CD4-positive, alpha-beta T cell (primary cell): ENCODE measurements around the gene YKT6. TPM values are rescaled to one million over a fixed set of nuclear protein-coding genes. Genes with fewer than 3 reads are reported as not detected.

Experiments used
- ATAC-seq: fragments of 200-7000 bp; cut with Tn5 transposase; one replicate; pipeline ENCODE4 v1.10.0; 2022; ENCODE audit warnings: mild to moderate bottlenecking; ENCODE audit not compliant: poor library complexity
- CTCF ChIA-PET: fragments of 350-600 bp; sonication (Branson Sonifier 250); formaldehyde crosslinking; loops from one replicate; lab custom pipeline; 2021; ENCODE audit warnings: antibody characterized with exemption, inconsistent platforms; lab: Charles Lee
- POLR2A ChIA-PET: fragments of 350-600 bp; sonication (Branson Sonifier 250); formaldehyde crosslinking; loops from one replicate; lab custom pipeline; 2021; ENCODE audit warnings: antibody characterized with exemption, inconsistent platforms; lab: Charles Lee
- DNase-seq, 14 experiments: peaks; one replicate each; pipeline ENCODE4 v3.0.0-alpha.2; 2013 to 2020; ENCODE audit warnings: mixed read lengths in 2 of 14
- H3K27ac ChIP-seq, 2 donors: one replicate each; pipeline versions ENCODE4 v1.5.1 to v1.7.0; 2013; ENCODE audit warnings: low read length in 2 of 2, low read depth in 1 of 2, mild to moderate bottlenecking in 1 of 2
- H3K27me3 ChIP-seq, 2 experiments: 1 replicate in 1 of 2; 2 replicates in 1 of 2; pipeline versions ENCODE4 v1.6.1 to v1.7.0; 2013; ENCODE audit warnings: low read length in 2 of 2, control low read depth in 1 of 2, mild to moderate bottlenecking in 1 of 2, moderate library complexity in 1 of 2; ENCODE audit not compliant: insufficient read depth in 2 of 2, control insufficient read depth in 1 of 2
- H3K36me3 ChIP-seq: one replicate; pipeline ENCODE4 v1.6.1; 2013; ENCODE audit warnings: low read length, control low read depth; ENCODE audit not compliant: insufficient read depth
- H3K4me1 ChIP-seq: one replicate; pipeline ENCODE4 v1.6.1; 2013; ENCODE audit warnings: low read length, control low read depth; ENCODE audit not compliant: insufficient read depth
- H3K4me3 ChIP-seq: one replicate; pipeline ENCODE4 v1.5.1; 2013; ENCODE audit warnings: mild to moderate bottlenecking, low read length, moderate library complexity
- H3K9me3 ChIP-seq, 2 experiments: 1 replicate in 1 of 2; 2 replicates in 1 of 2; pipeline versions ENCODE4 v1.6.1 to v1.7.0; 2013; ENCODE audit warnings: low read length in 2 of 2, mild to moderate bottlenecking in 2 of 2, control low read depth in 1 of 2, moderate library complexity in 1 of 2; ENCODE audit not compliant: control insufficient read depth in 1 of 2, insufficient read depth in 1 of 2
- H3K27ac Mint-ChIP-seq: one replicate; pipeline ENCODE4 v1.8.0; 2020; ENCODE audit warnings: mixed read lengths
- H3K27me3 Mint-ChIP-seq: one replicate; pipeline ENCODE4 v1.8.0; 2021; ENCODE audit warnings: mixed read lengths
- H3K36me3 Mint-ChIP-seq: one replicate; pipeline ENCODE4 v1.8.0; 2021; ENCODE audit warnings: low read depth, mixed read lengths
- H3K4me1 Mint-ChIP-seq: one replicate; pipeline ENCODE4 v1.8.0; 2021; ENCODE audit warnings: low read depth, mixed read lengths
- H3K4me3 Mint-ChIP-seq: one replicate; pipeline ENCODE4 v1.8.0; 2020; ENCODE audit warnings: mild to moderate bottlenecking, mixed read lengths
- H3K9me3 Mint-ChIP-seq: one replicate; pipeline ENCODE4 v1.8.0; 2020; ENCODE audit warnings: mixed read lengths
- intact Hi-C, 2 experiments: fragments of 100-400 bp; cut with DNase I in 1 of 2; cut with micrococcal nuclease in 1 of 2; formaldehyde crosslinking; loops; one replicate each; pipeline versions ENCODE4 v1.15.1 to v1.9.0; 2023 to 2025; cut with DNase I, micrococcal nuclease
- total RNA-seq, 174 experiments: library from RNA in 2 of 174; stranded (reverse) in 2 of 174; gene quantifications; one replicate each; pipeline ENCODE4 v1.2.3 and lab custom pipeline; 2021 to 2026
- TF ChIP-seq, protein P1 (sequence below): fragments of 200-600 bp; IDR thresholded peaks from one replicate; pipeline ENCODE4 v1.8.0; 2022; ENCODE audit warnings: antibody characterized with exemption, mild to moderate bottlenecking

YKT6 gene
- total RNA-seq, 2 experiments from 2014 or later: 85.0 to 86.4 TPM

DNA sequence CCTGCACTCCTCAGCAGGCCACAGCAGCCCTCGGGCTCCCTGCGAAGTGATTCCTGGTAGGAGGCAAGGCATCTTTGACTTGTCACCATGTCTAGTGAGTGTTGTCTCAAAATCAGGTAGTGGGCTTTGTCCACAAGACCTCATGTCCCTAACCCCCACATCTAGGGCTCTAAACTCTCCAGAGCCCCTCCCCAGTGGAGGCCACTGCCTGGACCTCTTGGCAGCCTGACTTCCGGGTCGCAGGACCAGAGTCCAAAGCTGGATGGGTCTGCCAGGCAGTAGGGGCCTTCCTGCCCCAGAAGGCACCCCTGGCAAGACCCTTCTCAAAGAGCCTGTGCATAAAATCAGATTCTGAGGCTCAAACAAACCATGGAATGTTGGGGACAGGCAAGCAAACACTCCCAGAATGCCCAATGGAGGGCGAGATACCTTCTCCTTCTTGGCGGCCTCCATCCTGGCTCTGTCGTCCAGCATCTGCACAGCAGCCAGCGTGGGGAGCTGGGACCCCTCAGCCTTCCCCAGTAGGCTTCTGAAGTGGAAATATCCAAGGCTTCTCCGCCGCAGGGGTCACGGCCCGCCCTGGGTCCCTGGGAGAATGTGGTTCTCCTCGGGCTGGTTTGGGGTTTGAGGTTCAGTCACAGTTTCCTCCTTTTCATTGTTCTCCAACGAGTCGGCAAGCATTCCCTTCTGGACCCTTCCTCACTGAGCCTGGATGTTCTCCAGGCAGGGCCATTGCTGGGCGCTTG lies 12.1 kb upstream of the YKT6 start:
- ATAC-seq: no peak
- ChIA-PET CTCF (no interaction called here), POLR2A (no interaction called here)
- Mint-ChIP-seq H3K4me1 (no peaks in the 10 kb centered on the region), H3K36me3 (no peaks in the 10 kb centered on the region), H3K27me3 (peaks cover 4% of the 10 kb centered on the region), H3K27ac (no peak overlapping the region), H3K9me3 (no peaks in the 10 kb centered on the region), H3K4me3 (no peak overlapping the region)
- H3K36me3 ChIP-seq: no peaks in the 10 kb centered on the region
- H3K4me3 ChIP-seq: no peak overlapping the region
- no peaks in the 10 kb centered on the region for H3K9me3 ChIP-seq
- intact Hi-C loops: no loop called here
- DNase-seq: peak in 1 of 14 experiments; percentile 6
- H3K27ac ChIP-seq: no peak overlapping the region
- H3K4me1 ChIP-seq: no peaks in the 10 kb centered on the region
- TF ChIP-seq, protein P1, sequence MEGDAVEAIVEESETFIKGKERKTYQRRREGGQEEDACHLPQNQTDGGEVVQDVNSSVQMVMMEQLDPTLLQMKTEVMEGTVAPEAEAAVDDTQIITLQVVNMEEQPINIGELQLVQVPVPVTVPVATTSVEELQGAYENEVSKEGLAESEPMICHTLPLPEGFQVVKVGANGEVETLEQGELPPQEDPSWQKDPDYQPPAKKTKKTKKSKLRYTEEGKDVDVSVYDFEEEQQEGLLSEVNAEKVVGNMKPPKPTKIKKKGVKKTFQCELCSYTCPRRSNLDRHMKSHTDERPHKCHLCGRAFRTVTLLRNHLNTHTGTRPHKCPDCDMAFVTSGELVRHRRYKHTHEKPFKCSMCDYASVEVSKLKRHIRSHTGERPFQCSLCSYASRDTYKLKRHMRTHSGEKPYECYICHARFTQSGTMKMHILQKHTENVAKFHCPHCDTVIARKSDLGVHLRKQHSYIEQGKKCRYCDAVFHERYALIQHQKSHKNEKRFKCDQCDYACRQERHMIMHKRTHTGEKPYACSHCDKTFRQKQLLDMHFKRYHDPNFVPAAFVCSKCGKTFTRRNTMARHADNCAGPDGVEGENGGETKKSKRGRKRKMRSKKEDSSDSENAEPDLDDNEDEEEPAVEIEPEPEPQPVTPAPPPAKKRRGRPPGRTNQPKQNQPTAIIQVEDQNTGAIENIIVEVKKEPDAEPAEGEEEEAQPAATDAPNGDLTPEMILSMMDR: no peak
- H3K27me3 ChIP-seq: no peaks in the 10 kb centered on the region

DNA sequence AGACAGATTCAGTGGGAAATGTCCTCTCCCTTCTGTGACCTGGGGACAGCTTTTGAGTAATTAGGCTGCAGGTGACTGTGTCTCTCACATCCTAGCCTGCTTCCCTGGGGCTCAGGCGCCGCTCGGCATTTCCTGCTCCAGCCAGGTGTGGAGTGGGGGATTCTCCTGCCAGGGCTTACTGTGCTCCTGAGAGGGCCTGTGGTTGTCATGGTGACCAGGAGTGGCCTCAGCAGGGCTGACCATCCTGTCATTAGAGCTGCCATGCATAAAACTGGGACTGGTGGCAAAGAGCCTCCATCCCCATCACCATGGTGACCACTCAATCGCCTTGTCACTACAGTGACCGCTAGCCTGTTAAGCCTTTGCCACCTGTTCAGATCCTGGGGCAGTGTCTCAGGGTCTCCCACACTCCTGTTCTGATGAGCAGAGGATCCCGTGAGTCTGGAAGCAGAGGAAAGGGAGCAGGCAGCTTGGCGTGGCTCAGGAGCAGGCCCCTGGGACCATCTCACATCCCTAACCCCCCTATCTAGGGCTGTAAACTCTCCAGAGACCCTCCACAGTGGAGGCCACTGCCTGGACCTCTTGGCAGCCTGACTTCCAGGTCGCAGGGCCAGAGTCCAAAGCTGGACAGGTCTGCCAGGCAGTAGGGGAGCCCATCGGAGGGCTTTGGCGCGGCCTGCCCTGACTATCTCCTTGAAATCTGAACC lies 11.3 kb upstream of the YKT6 start, which contains the start of gene GCK:
Gene GCK (minus strand): TSS at position 154 of the 707 bp plus-strand sequence. CDS start 486 bp downstream, outside the sequence.
- ATAC-seq: no peak
- POLR2A ChIA-PET: no interaction called here
- no peak within 1 kb of the TSS for H3K4me3 Mint-ChIP-seq
- Histone ChIP-seq H3K4me1 (no peaks in the 10 kb centered on the region), H3K9me3 (no peaks in the 10 kb centered on the region), H3K4me3 (no peak within 1 kb of the TSS), H3K27me3 (no peaks in the 10 kb centered on the region), H3K36me3 (no peaks in the 10 kb centered on the region), H3K27ac (no peak within 1 kb of the TSS)
- H3K4me1 Mint-ChIP-seq: no peaks in the 10 kb centered on the region
- H3K27me3 Mint-ChIP-seq: peaks cover 4% of the 10 kb centered on the region
- TF ChIP-seq, protein P1: no peak
- peak in 1 of 14 experiments; percentile 11 for DNase-seq
- no peaks in the 10 kb centered on the region for H3K36me3 Mint-ChIP-seq
- H3K27ac Mint-ChIP-seq: no peak within 1 kb of the TSS
- CTCF ChIA-PET: no interaction called here
- intact Hi-C loops: no loop called here
- H3K9me3 Mint-ChIP-seq: no peaks in the 10 kb centered on the region

DNA sequence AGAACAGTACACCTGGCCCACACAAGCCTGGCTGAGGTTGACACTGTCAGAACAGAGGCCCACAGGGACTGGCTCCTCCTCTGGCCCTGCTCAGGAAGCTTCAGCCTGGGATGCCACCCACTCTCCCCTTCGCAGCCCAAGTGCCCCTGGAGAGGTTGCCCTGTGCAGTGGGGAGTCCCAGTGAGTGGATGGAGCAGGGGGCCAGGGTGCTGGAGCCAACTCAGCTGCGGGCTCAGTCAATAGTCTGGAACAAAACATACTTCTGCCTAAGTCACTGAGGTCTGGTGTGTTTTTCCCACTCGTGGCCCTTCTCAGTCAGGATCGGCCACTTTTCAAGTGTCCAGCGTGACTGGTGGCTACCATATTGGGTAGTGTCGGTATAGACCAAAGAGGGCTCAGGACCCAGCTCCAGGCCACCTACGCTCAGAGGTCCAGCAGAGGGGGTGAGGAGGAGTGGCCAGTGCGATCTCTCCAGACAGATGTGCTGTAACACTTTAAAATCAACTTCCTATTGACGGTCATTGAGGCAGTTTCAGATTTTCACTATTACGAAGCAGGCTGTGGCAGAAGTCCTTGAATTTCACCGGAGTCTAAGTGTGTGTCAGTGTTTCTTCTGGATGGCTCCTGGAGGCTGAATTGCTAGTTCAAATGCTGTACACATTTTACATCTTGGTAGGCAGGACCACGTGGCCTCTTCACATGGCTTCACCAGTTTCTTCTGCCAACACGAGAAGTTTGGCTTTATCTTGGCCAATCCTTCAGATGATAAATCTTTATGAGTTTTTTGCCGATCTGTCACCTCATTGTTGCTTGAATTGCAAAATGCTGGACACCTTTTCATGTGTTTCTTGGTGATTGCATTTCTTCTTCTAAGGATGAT lies 10.5 kb upstream of the YKT6 start:
- Histone ChIP-seq H3K36me3 (no peaks in the 10 kb centered on the region), H3K27me3 (no peaks in the 10 kb centered on the region), H3K27ac (no peak overlapping the region), H3K4me3 (no peak overlapping the region), H3K9me3 (no peaks in the 10 kb centered on the region), H3K4me1 (no peaks in the 10 kb centered on the region)
- Mint-ChIP-seq H3K27ac (no peak overlapping the region), H3K9me3 (no peaks in the 10 kb centered on the region), H3K4me3 (no peak overlapping the region), H3K4me1 (no peaks in the 10 kb centered on the region), H3K27me3 (peaks cover 4% of the 10 kb centered on the region), H3K36me3 (no peaks in the 10 kb centered on the region)
- ChIA-PET CTCF (no interaction called here), POLR2A (no interaction called here)
- TF ChIP-seq, protein P1: no peak
- intact Hi-C loops: no loop called here
- peak in 1 of 14 experiments; percentile 19 for DNase-seq
- ATAC-seq: no peak
